GM18519 (cell line): ENCODE results near the gene KCNG1.
"Not testable (repeated sequence)": the region's sequence is repeated elsewhere in the genome, so short reads cannot be mapped to it uniquely, and the experiment has no call there.

Experiments used
- ATAC-seq: cut with Tn5 transposase; IDR thresholded peaks from one replicate; pipeline ENCODE4 v1.9.1; 2021; ENCODE audit warnings: mild to moderate bottlenecking, moderate library complexity; ENCODE audit not compliant: unreplicated experiment, low FRiP score

The KCNG1 gene

GRCh38 chr20:51022803-51023616 lies at the start of gene KCNG1:
Gene KCNG1 (minus strand): TSS chr20:51023107. CDS start chr20:51010338, 12,769 bp downstream.
- no peak for ATAC-seq

GRCh38 chr20:51070621-51071020 lies 47.7 kb upstream of the KCNG1 start:
- no peak for ATAC-seq

- ATAC-seq, result no peak
These were observed 44.9 kb upstream of the KCNG1 start for GRCh38 chr20:51067792-51068191.

GRCh38 chr20:51065615-51066014 lies 42.7 kb upstream of the KCNG1 start:
- no peak for ATAC-seq

- no peak for ATAC-seq
These were observed 41.2 kb upstream of the KCNG1 start for GRCh38 chr20:51064137-51064536.

- ATAC-seq, result no peak
These were observed 39.2 kb upstream of the KCNG1 start for GRCh38 chr20:51062065-51062464.

- ATAC-seq, result no peak
These were observed 38.6 kb upstream of the KCNG1 start for GRCh38 chr20:51061418-51062045.

GRCh38 chr20:51060301-51060700 lies 37.4 kb upstream of the KCNG1 start:
- no peak for ATAC-seq

GRCh38 chr20:51059862-51060261 lies 37.0 kb upstream of the KCNG1 start:
- ATAC-seq, result no peak

- no peak for ATAC-seq
These were observed 35.1 kb upstream of the KCNG1 start for GRCh38 chr20:51058017-51058416.

GRCh38 chr20:51054233-51054632 lies 31.3 kb upstream of the KCNG1 start:
- no peak for ATAC-seq

- ATAC-seq, result no peak
These were observed 27.7 kb upstream of the KCNG1 start for GRCh38 chr20:51050531-51051075.

GRCh38 chr20:51046021-51046985 lies 23.4 kb upstream of the KCNG1 start:
- no peak for ATAC-seq

GRCh38 chr20:51045492-51045891 lies 22.6 kb upstream of the KCNG1 start:
- not testable (repeated sequence) for ATAC-seq

GRCh38 chr20:51044796-51045195 lies 21.9 kb upstream of the KCNG1 start:
- no peak for ATAC-seq

GRCh38 chr20:51043811-51044210 lies 20.9 kb upstream of the KCNG1 start:
- ATAC-seq, result no peak

- no peak for ATAC-seq
These were observed 19.8 kb upstream of the KCNG1 start for GRCh38 chr20:51042657-51043247.

GRCh38 chr20:51042064-51042463 lies 19.2 kb upstream of the KCNG1 start:
- no peak for ATAC-seq

- no peak for ATAC-seq
These were observed 14.7 kb upstream of the KCNG1 start for GRCh38 chr20:51037532-51038115.
